Keratinocyte (primary cell): ENCODE data around the gene DLGAP1. TPM values are rescaled to one million over a fixed set of nuclear protein-coding genes. Genes with fewer than 3 reads are reported as not detected.
A peak's percentile ranks its signal among the peaks of the same experiment; 100 is the strongest.
"Not testable (repeated sequence)": the region's sequence is repeated elsewhere in the genome, so short reads cannot be mapped to it uniquely, and the experiment has no call there.

Experiments
- DNase-seq: peaks from one replicate; pipeline ENCODE4 v3.0.0-alpha.2; 2011; ENCODE audit warnings: low read depth, missing footprints, low spot score
- FAIRE-seq: peaks from 2 replicates; lab custom pipeline; 2011; peaks lifted over from hg19 to GRCh38; lab: Jason Lieb, UNC
- H2AFZ ChIP-seq: 2 replicates; pipeline ENCODE4 v1.6.0; 2012; ENCODE audit warnings: low read length, control low read depth, inconsistent platforms; ENCODE audit not compliant: control insufficient read depth
- H3K27ac ChIP-seq: 2 replicates; pipeline ENCODE4 v1.5.1; 2011; ENCODE audit warnings: low read length; ENCODE audit not compliant: control insufficient read depth, insufficient read depth
- H3K27me3 ChIP-seq: 3 replicates; pipeline ENCODE4 v1.6.0; 2011; ENCODE audit warnings: low read length; ENCODE audit not compliant: control insufficient read depth, insufficient read depth; ENCODE audit errors: extremely low read depth
- H3K36me3 ChIP-seq, 2 experiments: 2 replicates in 1 of 2; 3 replicates in 1 of 2; pipeline ENCODE4 v1.5.1; 2011; ENCODE audit warnings: low read length in 2 of 2, mild to moderate bottlenecking in 1 of 2; ENCODE audit not compliant: control insufficient read depth in 2 of 2, insufficient read depth in 2 of 2; ENCODE audit errors: extremely low read depth in 1 of 2
- H3K4me1 ChIP-seq: 3 replicates; pipeline ENCODE4 v1.5.1; 2011; ENCODE audit warnings: low read length; ENCODE audit not compliant: control insufficient read depth, insufficient read depth; ENCODE audit errors: extremely low read depth
- H3K4me2 ChIP-seq: 3 replicates; pipeline ENCODE4 v1.6.0; 2011; ENCODE audit warnings: low read depth, low read length; ENCODE audit not compliant: control insufficient read depth, insufficient read depth; ENCODE audit errors: extremely low read depth
- H3K4me3 ChIP-seq, 3 experiments: fragments of 200-600 bp in 1 of 3; sonication (generic) in 1 of 3; 2 replicates in 2 of 3; 3 replicates in 1 of 3; pipeline ENCODE4 v1.5.1; 2011 to 2016; ENCODE audit warnings: low read length in 3 of 3, mild to moderate bottlenecking in 3 of 3, control low read depth in 2 of 3, inconsistent platforms in 1 of 3, low read depth in 1 of 3, mixed read lengths in 1 of 3, mixed run types in 1 of 3, moderate library complexity in 1 of 3; ENCODE audit not compliant: control insufficient read depth in 2 of 3, insufficient read depth in 2 of 3; ENCODE audit errors: extremely low read depth in 1 of 3
- H3K79me2 ChIP-seq: 2 replicates; pipeline ENCODE4 v1.6.0; 2012; ENCODE audit warnings: low read length; ENCODE audit not compliant: control insufficient read depth, insufficient read depth
- H3K9ac ChIP-seq: 3 replicates; pipeline ENCODE4 v1.6.0; 2011; ENCODE audit warnings: low read length; ENCODE audit not compliant: control insufficient read depth, insufficient read depth; ENCODE audit errors: extremely low read depth
- H3K9me1 ChIP-seq: 3 replicates; pipeline ENCODE4 v1.6.0; 2011; ENCODE audit warnings: low read length; ENCODE audit not compliant: control insufficient read depth, insufficient read depth; ENCODE audit errors: extremely low read depth
- H3K9me3 ChIP-seq: 2 replicates; pipeline ENCODE4 v1.5.1; 2012; ENCODE audit warnings: low read depth, low read length; ENCODE audit not compliant: control insufficient read depth
- H4K20me1 ChIP-seq: 3 replicates; pipeline ENCODE4 v1.6.0; 2011; ENCODE audit warnings: low read length; ENCODE audit not compliant: control insufficient read depth, insufficient read depth; ENCODE audit errors: extremely low read depth
- EZH2 ChIP-seq: IDR thresholded peaks from one replicate; pipeline ENCODE4 v1.6.1; 2012; ENCODE audit warnings: inconsistent platforms, mild to moderate bottlenecking, low read length, moderate library complexity
- dilution Hi-C: fragments of 300-500 bp; cut with MboI; formaldehyde crosslinking; loops from one replicate; pipeline ENCODE4 v1.7.0; 2020; ENCODE audit warnings: low sequenced_read_pairs; ENCODE audit not compliant: extremely low pct_ligation_motif_present
- polyA plus RNA-seq, 5 experiments: library from polyadenylated mRNA; depleted of rRNA in 3 of 5; stranded (reverse) in 3 of 5; stranded (forward) in 1 of 5; unstranded in 1 of 5; fragments of >200 nt; gene quantifications; 1 replicate in 1 of 5; 2 replicates in 3 of 5; 3 replicates in 1 of 5; pipeline versions ENCODE4 v1.2.1 to v1.2.3, GENCODE V29; 2011 to 2012; ENCODE audit warnings: missing spikeins in 2 of 5, low read depth in 1 of 5, low replicate concordance in 1 of 5
- TF ChIP-seq, protein P1 (sequence below), 3 experiments: IDR thresholded peaks in 1 of 3; conservative IDR thresholded peaks in 1 of 3; optimal IDR thresholded peaks in 1 of 3; 2 replicates in 2 of 3; 3 replicates in 1 of 3; pipeline versions ENCODE3 to v1.5.1; 2011; ENCODE audit warnings: low read length in 3 of 3, mild to moderate bottlenecking in 3 of 3, moderate library complexity in 2 of 3, control low read depth in 1 of 3, inconsistent platforms in 1 of 3; ENCODE audit not compliant: insufficient read depth in 2 of 3; ENCODE audit errors: extremely low read depth in 1 of 3

The DLGAP1 gene
- polyA plus RNA-seq, 1 donor (not counting 4 experiments of a cell fraction or from before 2014, with no cell fraction given), result not detected

DNA sequence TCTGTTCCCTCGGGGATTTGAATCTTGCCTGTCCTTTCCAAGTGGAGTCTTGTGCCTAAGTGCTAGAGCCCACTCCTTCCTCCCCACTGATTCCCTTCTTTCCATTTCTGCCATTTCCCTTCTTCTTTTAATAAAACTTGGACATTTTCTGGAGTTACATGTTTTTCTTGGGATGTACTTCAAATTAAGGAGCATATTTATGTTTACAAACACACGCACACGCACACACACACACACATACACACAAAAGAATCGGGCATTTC, 850.9 kb downstream of the DLGAP1 start:
- Histone ChIP-seq H3K4me1 (peaks cover 34% of the 10 kb centered on the region), H4K20me1 (no peaks in the 10 kb centered on the region), H3K9me3 (no peaks in the 10 kb centered on the region), H3K9ac (peak overlapping the region; percentile 97), H3K4me3 (peak overlapping the region; percentile 34 to 75 (median 72)), H3K79me2 (no peaks in the 10 kb centered on the region), H3K36me3 (no peaks in the 10 kb centered on the region), H3K9me1 (no peaks in the 10 kb centered on the region), H2AFZ (no peak overlapping the region), H3K27ac (peak overlapping the region; percentile 100), H3K4me2 (peak overlapping the region; percentile 98), H3K27me3 (no peaks in the 10 kb centered on the region)
- TF ChIP-seq, protein P1, sequence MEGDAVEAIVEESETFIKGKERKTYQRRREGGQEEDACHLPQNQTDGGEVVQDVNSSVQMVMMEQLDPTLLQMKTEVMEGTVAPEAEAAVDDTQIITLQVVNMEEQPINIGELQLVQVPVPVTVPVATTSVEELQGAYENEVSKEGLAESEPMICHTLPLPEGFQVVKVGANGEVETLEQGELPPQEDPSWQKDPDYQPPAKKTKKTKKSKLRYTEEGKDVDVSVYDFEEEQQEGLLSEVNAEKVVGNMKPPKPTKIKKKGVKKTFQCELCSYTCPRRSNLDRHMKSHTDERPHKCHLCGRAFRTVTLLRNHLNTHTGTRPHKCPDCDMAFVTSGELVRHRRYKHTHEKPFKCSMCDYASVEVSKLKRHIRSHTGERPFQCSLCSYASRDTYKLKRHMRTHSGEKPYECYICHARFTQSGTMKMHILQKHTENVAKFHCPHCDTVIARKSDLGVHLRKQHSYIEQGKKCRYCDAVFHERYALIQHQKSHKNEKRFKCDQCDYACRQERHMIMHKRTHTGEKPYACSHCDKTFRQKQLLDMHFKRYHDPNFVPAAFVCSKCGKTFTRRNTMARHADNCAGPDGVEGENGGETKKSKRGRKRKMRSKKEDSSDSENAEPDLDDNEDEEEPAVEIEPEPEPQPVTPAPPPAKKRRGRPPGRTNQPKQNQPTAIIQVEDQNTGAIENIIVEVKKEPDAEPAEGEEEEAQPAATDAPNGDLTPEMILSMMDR (optimal IDR thresholded peaks at IDR 0.05 in 1 of 3, IDR thresholded peaks at IDR 0.05 in 1 of 3, conservative IDR thresholded peaks at IDR 0.05 in 1 of 3; ENCODE audit: extremely low read depth in 1 of 3, insufficient read depth in 2 of 3, low read length in 3 of 3), result no peak
- no peak for TF ChIP-seq EZH2
- no peak for FAIRE-seq
- no peak for DNase-seq
- dilution Hi-C loops, result no loop called here

DNA sequence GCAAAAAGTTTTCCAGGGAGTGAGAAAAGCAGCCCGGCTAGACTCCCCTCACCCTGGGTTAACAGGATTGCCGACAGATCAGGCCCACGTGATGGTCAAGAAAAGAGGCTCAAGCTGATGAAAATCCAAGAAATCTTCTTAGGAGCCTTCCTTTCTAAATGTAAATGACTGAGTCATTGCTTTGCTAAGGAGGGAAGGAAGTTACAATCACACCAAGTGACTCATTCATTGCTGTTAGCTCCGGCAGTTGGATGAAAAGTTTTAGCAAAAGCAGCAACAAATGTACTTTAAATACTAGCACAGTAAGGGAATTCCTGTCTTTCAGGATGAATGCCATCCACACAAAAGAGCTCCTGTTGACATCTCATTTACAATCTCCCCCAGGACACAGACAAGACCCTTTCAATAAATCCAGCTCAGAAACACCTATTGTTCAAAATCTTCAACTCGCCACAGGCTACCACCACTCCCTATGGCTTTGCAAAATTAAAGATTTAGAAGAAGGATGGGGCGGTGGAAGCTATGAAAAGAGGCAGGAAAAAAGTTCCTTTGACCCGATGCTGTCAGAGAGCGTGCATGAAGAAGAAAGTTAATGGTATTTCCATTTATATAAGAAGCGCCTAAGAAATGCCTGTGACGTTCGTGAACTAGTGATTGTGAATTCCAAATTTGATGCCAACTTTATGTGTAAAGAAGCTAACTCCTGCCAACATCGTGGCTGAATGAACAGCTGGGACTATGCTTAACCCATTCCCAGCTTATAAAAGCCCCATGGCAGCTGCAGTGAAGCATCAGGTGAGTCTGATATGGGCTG, 851.5 kb downstream of the DLGAP1 start:
- no peak for FAIRE-seq
- no peak for DNase-seq
- H3K4me1 ChIP-seq, result peaks cover 34% of the 10 kb centered on the region
- dilution Hi-C loops, result no loop called here
- H4K20me1 ChIP-seq, result no peaks in the 10 kb centered on the region
- H2AFZ ChIP-seq, result no peak overlapping the region
- H3K9ac ChIP-seq, result peak overlapping the region; percentile 97
- H3K4me2 ChIP-seq, result peak overlapping the region; percentile 98
- no peaks in the 10 kb centered on the region for H3K9me1 ChIP-seq
- TF ChIP-seq EZH2, result no peak
- TF ChIP-seq, protein P1 (optimal IDR thresholded peaks at IDR 0.05 in 1 of 3, IDR thresholded peaks at IDR 0.05 in 1 of 3, conservative IDR thresholded peaks at IDR 0.05 in 1 of 3; ENCODE audit: extremely low read depth in 1 of 3, insufficient read depth in 2 of 3, low read length in 3 of 3), result no peak
- H3K9me3 ChIP-seq, result no peaks in the 10 kb centered on the region
- H3K4me3 ChIP-seq, result peak overlapping the region; percentile 34 to 75 (median 72)
- no peaks in the 10 kb centered on the region for H3K27me3 ChIP-seq
- H3K79me2 ChIP-seq, result no peaks in the 10 kb centered on the region
- H3K27ac ChIP-seq, result peak overlapping the region; percentile 100
- H3K36me3 ChIP-seq, result no peaks in the 10 kb centered on the region

DNA sequence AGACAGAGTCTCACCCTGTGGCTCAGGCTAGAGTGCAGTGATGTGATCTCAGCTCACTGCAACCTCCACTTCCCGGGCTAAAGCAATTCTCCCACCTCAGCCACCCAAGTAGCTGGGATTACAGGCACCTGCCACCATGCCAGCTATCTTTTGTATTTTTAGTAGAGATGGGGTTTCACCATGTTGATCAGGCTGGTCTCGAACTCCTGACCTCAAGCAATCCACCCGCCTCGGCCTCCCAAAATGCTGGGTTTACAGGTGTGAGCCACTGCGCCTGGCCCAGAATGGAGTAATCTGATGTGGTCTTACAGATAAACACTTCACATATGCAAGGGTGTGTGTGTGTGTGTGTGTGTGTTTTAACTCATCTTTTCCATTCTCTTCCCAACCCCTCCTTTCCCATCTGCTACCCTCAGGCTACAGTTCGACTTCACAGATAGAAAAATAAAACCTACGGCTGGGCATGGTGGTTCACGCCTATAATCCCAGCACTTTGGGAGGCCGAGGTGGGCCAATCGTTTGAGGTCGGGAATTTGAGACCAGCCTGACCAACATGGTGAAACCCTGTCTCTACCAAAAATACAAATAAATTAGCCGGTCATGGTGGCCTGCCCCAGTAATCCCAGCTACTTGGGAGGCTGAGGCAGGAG, 853.9 kb downstream of the DLGAP1 start:
- H4K20me1 ChIP-seq, H2AFZ ChIP-seq, H3K36me3 ChIP-seq, DNase-seq, H3K4me3 ChIP-seq, H3K27me3 ChIP-seq, H3K9me1 ChIP-seq, H3K27ac ChIP-seq, H3K4me2 ChIP-seq, H3K9me3 ChIP-seq, FAIRE-seq, dilution Hi-C loops, H3K9ac ChIP-seq, H3K79me2 ChIP-seq: not testable (repeated sequence)
- peaks cover 38% of the 10 kb centered on the region for H3K4me1 ChIP-seq
